HL-60/S4 (cell line): ENCODE results near the gene C2orf42.
"Not testable (repeated sequence)": the region's sequence is repeated elsewhere in the genome, so short reads cannot be mapped to it uniquely, and the experiment has no call there.

ENCODE experiments used
- in situ Hi-C: fragments of 300-500 bp; cut with MboI; formaldehyde crosslinking; loops from 2 replicates; pipeline ENCODE4 v1.14.3; 2022; ENCODE audit warnings: low sequenced_read_pairs

Gene C2orf42

DNA sequence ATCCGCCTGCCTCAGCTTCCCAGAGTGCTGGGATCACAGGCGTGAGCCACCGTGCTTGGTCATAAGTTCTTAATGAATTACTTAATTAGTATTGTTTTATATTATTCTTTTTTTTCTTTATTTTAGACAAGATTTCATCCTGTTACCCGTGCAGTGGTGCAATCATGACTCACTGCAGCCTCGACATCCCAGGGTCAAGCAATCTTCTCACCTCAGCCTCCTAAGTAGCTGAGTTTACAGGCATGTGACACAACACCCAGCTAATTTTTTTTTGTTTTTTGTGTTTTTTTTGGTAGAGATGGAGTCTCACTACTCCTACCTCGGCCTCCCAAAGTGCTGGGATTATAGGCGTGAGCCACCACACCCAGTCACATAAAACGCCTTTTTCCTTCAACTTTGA is 17.3 kb downstream of the C2orf42 start:
- in situ Hi-C loops: no loop called here

DNA sequence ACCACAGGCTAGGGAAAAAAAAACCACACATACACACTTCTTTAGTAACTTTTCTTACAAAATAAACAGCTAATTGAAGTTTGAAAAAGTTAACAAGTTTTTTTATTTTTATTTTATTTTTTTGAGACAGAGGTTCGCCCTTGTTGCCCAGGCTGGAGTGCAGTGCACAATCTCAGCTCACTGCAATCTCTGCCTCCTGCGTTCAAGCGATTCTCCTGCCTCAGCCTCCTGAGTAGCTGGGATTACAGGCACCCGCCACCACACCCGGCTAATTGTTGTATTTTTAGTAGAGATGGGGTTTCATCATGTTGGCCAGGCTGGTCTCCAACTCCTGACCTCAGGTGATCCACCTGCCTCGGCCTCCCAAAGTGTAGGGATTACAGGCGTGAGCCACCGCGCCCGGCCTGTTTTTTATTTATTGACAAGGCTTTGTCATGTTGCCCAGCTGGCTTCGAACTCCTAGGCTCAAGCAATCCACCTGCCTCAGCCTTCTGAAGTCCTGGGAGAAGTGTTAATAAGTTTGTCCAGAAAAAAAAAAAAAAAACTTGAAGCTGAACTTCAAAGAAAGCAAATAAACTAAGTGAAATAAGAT is 21.1 kb downstream of the C2orf42 start:
- in situ Hi-C loops: not testable (repeated sequence)

DNA sequence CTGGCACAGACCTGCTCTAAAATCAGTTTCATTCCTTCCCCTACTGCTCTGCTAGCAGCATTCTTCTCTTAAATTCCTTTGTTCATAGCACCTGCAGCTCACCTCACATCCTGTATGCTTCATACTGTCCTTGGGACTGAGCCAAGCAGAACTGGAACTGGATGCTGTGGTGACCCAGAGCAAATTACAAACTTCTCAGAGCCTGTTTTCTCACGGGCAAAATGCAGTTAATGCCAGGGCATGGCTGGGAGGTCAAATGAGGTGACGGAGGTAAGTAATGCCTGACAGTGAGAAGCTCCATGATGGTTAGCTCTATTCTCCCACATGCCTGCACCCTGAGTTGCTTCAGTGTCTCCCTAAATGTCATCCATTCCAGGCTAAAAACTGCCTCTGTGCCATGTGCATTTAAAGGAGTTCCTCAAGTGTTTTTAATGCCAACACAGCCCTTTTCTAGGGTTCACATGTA is 29.7 kb downstream of the C2orf42 start:
- in situ Hi-C loops: no loop called here

DNA sequence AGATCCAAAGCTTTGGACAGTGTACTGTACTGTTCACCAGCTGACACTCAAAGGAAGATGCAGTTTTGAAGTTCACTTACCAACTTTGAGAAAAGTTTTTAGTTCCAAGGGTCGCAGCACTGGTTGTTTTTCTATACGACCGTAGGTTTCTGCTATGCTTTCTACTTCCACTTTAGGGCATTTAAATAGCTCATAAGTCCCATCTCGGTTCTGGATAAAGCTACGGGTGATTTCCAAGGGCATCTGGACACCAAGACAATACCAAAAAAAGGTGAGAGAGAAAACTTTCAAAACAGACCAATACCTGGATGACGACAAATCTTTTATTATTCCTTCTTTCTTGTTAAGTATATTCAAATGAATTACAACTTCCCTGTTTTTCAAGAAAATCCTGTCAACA is 30.3 kb downstream of the C2orf42 start:
- in situ Hi-C loops: no loop called here

DNA sequence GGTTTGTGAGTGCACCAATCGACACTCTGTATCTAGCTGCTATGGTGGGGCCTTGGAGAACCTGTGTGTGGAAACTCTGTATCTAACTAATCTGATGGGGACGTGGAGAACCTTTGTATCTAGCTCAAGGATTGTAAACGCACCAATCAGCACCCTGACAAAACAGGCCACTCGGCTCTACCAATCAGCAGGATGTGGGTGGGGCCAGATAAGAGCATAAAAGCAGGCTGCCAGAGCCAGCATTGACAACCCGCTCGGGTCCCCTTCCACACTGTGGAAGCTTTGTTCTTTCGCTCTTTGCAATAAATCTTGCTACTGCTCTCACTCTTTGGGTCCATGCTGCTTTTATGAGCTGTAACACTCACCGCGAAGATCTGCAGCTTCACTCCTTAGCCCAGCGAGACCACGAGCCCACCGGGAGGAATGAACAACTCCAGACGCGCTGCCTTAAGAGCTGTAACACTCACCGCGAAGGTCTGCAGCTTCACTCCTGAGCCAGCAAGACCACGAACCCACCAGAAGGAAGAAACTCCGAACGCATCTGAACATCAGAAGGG is 41.6 kb downstream of the C2orf42 start:
- in situ Hi-C loops: not testable (repeated sequence)

DNA sequence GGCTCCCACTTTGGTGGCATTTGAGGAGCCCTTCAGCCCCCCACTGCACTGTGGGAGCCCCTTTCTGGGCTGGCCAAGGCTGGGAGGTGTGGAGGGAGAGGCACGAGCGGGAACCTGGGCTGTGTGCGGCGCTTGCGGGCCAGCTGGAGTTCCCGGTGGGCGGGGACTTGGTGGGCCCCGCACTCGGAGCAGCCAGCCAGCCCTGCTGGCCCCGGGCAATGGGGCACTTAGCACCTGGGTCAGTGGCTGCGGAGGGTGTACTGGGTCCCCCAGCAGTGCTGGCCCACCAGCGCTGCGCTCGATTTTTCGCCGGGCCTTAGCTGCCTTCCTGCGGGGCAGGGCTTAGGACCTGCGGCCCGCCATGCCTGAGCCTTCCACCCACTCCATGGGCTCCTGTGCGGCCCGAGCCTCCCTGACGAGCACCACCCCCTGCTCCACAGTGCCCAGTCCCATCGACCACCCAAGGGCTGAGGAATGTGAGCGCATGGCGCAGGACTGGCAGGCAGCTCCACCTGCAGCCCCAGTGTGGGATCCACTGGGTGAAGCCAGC is 42.5 kb downstream of the C2orf42 start:
- in situ Hi-C loops: not testable (repeated sequence)

DNA sequence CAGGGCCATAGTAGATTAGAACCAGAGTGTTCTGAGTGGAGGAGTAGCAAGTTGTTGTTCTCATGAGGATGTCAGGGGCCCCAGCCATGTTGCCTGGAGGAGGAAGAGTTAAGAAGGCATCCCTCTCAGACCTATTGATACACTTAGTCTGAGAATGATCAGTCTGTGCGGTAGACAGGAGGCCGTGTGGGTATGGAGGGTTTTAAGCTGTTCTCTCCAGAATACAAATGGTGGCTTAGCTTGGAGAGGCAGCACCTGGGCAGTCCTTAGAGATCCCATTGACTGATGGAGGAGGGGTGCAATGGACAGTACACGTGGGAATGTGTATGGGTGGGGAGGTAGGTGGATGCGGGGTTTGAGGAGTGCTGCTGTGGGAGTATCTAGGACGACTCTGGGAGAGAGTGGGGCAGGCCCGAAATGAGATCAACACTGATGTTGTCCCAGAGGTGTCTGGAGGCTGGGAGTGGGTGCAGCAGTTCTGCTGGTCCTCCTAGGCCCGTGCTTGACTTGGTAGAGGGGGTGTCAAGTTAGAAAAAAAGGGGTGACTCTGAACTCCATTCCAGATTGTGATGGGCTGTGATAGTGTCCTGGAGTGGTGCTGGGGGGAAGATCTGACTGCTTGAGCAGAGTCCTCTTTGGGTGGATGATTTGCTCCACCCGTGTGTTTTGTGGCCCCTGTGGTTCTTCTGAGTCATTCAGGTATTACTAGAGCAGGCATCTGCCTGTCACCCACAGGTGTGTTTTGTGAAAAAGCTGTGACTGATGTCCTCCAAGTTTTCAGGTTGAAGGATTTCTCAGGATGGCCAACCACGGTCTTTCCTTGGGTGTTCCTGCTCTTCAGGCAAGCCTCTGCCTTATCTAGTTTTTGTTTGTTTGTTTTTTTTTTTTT is 44.7 kb downstream of the C2orf42 start:
- in situ Hi-C loops: no loop called here

DNA sequence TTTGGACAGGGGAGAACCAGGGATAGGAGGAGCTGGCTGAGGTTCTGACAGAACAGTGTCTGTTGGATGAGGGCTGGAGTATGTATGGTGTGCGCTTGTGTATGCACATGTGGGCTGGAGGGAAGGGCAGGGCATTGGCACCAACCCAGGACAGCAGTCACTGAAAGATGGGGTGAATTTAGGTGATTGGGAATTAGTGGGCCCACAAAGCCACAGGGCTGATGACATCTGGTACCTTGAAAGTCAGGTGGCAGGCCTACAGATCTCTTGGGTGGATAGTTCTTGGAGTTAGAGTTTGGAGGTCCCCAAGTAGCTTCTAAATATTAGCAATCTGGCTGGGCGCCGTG is 45.7 kb downstream of the C2orf42 start:
- in situ Hi-C loops: no loop called here

DNA sequence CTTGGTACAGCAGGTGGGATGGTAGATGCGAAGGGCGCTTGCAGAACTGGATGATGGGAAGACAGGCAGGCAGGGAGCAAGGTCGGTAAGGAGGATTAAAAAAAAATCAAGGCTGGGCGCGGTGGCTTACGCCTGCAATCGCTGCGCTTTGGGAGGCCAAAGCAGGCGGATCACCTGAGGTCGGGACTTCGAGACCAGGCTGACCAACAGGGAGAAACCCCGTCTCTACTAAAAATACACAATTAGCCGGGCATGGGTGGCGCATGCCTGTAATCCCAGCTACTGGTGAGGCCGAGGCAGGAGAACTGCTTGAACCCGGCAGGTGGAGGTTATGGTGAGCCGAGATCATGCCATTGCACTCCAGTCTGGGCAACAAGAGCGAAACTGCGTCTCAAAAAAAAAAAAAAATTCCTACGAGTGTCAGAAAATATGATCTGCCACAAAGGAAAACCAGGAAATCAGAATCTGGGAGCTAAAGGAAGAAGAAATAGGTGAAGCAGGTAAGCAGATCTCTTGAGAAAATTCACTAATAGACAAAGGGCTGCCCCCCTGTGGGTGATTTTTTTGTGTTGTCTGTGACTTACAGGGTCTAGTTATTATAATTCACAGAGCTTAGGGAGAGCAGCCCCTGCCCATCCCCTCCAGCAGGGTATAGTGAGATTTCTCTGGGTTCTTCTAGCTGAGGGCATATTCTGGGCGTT is 46.2 kb downstream of the C2orf42 start:
- in situ Hi-C loops: loop anchor here (5.0 kb wide), 2 partner anchors 57 to 232 kb away; partner anchors contain the start of gene PCBP1

DNA sequence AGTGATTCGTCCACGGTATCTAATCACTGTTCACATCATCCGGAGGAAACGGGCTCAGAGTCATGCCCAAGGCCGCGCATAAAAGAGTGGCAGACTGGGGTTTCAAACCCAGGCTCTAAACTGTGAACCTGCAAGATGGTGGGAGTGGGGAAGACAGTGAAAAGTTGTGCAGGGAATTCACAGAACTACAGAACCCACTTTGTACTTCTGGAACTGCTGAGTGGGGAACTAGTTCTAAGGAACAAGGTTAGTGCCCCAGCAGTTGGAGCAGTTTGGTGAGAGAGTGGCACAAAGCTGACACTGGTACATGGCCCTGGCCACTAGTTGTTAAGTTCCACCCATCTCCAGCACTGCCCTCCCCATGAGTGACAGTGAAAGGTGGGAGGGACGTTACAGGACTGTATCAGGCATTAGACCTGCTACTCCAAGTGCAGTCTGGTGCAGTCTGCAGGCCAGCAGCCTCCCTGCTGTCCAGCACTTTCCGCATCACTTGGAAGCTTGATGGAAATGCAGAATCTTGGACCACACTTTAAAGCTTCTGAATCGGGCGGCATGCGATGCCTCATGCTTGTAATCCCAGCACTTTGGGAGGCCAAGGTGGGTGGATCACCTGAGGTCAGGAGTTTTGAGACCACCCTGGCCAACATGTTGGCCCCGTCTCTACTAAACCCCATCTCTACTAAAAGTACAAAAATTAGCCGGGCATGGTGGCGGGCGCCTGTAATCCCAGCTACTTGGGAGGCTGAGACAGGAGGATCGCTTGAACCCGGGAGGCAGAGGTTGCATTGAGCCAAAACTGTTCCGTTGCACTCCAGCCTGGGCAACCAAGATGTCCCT is 47.3 kb downstream of the C2orf42 start:
- in situ Hi-C loops: loop anchor here (5.0 kb wide), 2 partner anchors 56 to 231 kb away; partner anchors contain the start of gene PCBP1

DNA sequence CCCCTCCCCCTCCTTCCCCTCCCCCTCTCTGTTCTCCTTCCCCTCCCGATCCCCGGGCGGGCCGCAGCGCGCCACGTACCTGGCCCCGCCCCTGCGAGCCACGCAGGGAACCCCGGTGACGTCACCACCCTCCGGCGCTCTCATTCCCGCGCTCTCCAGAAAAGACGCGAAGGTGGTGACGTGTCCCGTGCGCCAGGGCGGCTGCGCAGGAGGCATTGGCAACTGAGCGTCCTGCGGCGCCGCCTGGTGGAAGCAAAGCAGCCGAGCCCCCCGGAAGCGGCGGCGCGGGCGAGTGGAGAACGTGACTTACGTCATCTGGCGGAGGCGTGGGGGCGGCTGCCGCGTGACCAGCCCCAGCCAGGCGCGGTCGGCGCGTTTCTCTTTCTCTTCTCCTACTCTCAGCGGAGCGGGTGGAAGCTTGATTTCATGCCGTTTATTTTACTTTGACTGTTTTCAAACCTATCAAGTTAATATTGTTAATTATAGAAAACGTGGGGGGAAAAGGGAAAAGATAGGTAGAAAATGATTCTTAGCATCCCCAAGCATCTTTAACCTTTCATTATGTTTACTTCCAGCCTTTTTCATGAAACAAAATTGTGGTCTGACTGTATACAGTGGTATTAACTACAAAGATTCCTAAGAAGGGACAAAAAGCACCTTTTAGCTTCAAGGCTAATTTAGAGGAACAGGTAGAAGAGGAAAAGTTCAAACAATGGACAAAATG is 48.1 kb downstream of the C2orf42 start:
- in situ Hi-C loops: loop anchor here (5.0 kb wide), 2 partner anchors 55 to 230 kb away; partner anchors contain the start of gene PCBP1

DNA sequence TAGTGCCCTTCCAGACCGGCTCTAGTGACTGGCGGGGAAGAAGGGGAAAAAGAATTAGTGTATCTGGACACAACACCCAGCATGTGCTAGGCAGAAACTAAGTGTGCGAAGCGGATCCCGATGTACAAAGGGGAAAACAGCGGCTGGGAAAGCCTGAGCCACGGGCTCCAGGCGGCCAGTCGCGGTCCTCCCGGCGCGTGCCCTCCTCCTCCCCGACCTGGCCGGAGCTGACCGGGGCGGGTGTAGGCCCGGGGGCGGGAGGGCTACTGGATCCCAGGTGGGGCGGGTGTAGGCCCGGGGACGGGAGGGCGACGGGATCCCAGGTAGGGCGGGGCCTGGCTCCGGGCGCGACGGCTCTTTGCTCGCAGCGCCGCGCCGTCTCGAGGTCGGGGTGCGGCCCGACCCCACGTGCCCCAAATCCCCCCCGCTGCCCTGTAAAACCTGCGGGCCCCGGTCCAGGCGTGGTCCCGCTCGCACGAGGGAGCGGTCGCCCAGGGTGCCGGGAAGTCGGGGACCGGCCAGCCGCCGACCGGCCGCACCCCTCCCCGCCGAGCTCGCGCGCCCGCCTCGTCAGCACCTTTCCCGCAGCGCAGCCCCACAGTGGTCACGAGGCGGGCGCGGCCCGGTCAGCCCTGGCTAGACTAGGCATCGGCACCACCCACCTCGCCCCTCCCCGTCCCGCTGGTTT is 48.8 kb downstream of the C2orf42 start:
- in situ Hi-C loops: loop anchor here (5.0 kb wide), 2 partner anchors 55 to 230 kb away; partner anchors contain the start of gene PCBP1

DNA sequence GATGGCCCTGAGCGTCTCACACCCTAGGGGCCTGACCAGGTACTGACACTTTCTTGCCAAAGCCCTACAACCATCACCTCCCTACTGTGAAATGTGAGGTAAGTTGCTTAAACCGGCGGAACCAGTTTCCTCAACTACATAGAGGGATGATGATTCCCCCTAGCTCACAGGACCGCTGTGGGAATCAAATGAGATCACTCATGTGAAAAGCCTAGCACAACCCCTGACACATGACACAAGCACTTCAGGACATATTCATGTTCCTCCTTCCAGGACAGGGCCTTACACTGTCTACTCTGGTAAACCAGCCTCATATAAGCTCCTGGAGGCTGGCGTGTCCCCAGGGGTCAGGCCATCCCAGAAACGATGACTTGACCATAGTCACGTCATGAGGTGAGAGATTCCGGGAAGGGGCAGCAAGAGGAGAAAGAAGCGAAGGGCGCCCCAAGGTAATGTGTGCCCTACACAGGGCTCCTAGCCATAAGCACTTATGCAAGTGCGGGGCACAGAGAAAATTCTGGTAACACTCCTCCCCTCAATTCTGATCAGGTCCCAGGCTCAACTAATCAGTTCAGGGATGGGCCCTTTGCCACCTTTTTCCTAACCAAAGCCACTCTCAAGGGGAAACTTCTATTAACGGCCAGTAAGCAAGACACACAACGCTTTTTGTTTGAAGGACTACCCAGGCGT is 49.5 kb downstream of the C2orf42 start:
- in situ Hi-C loops: loop anchor here (5.0 kb wide), 2 partner anchors 54 to 229 kb away; partner anchors contain the start of gene PCBP1

DNA sequence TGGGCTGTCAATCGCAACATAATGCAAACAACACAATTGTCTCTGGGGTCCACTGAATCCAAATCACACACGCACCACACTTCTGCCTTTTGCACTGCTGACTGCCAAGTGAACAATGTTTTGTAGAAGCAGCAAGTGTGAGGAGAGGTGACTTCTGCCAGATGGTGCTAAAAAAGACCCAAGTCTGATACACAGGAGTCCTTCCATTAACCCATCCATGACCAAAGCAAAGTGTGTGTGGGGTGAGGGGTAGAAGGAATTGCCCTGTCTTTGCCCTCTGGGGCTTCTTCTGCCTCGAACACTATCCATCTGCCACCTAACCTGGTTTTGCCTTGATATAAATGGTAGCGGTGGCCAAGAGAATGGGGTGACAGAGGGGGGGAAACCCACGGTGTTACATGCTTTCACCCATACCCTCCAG is 50.0 kb downstream of the C2orf42 start:
- in situ Hi-C loops: loop anchor here (5.0 kb wide), 2 partner anchors 54 to 228 kb away; partner anchors contain the start of gene PCBP1

DNA sequence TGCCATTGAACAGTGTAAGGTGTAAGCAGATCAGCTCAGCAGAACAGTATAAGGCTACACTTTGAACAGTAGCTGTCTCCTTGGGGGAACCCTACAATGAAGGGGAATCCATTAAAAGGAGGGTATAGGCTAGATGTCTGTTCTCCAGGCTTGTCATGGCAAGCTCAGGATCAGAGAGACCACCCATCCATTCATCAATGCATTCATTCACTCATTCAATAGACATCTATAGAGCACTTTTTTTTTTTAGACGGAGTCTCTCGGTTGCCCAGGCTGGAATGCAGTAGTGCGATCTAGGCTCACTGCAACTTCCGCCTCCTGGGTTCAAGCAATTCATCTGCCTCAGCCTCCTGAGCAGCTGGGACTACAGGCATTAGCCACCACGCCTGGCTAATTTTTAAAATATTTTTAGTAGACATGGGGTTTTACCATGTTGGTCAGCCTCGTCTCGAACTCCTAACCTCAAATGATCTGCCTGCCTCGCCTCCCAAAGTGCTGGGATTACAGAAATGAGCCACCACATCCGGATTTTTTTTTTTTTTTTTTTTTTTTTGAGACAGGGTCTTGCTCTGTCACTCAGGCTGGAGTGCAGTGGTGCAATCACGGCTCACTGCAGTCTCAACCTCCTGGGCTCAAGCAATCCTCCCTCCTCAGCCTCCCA is 56.4 kb downstream of the C2orf42 start:
- in situ Hi-C loops: not testable (repeated sequence)

DNA sequence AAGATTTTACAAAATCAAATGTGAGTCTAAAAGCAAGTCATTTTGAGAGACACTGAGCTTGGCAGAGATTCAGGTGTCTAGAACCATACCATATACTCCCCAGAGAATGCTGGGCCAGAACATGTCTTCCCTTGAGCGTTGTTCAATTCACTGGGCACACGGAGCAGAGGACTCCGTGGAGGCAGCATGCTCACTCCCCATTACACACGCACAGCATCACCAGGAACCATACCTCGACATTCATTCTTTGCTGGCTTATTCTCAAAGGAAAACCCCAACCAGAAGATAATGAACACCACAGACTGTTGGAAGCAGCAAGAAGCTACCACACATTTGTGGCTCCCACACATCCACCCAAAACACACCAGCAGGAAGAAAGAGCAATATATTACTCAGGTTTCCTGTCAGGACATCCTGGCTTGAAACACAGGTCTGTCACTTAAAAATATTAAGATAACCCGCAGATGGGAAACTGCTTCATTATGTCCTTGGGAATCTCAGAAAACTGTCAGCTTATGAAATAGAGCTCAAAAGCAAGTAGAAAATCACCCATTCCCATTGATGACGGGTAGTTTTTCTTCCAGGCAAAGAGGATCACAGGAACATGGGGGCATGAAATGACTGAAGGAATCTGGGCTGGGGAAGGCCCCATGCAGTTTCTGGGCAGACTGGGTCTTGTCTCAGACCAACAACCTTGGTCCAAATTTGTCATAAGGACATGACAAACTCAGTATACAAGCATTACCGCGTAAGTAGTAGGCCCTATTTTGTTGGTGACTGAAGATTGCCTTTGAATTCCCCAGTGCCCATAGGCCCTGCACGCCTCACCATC is 57.1 kb downstream of the C2orf42 start:
- in situ Hi-C loops: no loop called here

DNA sequence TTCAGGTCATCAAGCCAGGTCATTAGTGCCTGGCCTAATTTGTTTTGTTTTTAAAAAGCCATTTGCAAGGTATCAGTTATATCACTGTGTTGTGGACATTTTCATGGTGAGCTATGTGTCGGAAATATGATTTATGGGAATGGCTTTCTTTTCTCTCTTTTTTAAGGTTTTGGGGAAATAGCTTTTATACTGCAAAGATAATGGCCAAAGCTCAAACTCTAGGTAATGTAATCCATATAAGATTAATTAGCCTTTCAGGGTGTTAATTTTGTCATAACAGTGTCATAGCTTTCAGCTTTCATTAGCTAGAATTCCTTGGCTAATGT is 57.7 kb downstream of the C2orf42 start:
- in situ Hi-C loops: no loop called here
